HG03095 (cell line): ENCODE data around the gene ZBTB25.

ENCODE experiments used
- ATAC-seq: cut with Tn5 transposase; IDR thresholded peaks from one replicate; pipeline ENCODE4 v1.9.1; 2021; ENCODE audit warnings: moderate library complexity; ENCODE audit not compliant: unreplicated experiment

ZBTB25 gene

GRCh38 chr14:64401949-64402348, 101.7 kb downstream of the ZBTB25 start:
- no peak for ATAC-seq

DNA sequence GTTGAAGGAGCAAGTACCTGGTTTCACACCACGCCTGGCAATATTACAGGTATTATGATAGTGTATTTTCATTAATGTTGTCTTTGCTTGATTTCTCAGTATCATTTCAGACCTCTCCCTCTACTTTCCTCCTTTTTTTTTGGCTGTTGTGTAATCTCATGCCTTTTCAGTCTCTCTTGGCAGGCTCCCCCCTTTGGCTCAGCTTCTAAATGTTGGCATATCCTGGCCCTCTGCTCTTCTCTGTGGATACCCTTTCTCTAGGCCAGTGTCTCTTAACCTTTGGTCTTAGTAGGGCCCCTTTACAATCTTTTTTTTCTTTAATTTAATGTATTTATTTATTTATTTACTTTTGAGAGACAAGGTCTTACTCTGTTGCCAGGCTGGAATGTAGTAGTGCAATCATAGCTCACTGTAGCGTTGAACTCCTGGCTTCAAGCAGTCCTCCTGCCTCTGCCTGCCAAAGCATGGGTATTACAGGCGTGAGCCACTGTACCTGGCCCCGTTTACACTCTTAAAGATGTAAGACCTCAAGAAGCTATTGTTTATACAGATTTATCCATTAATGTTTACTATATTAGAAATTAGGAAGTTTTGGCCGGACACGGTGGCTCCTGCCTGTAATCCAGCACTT, 102.7 kb downstream of the ZBTB25 start:
- no peak for ATAC-seq
